HG03469 (cell line): ENCODE data around the gene SEPHS2.
"Not testable (repeated sequence)": the region's sequence is repeated elsewhere in the genome, so short reads cannot be mapped to it uniquely, and the experiment has no call there.

Source experiments
- ATAC-seq: cut with Tn5 transposase; IDR thresholded peaks from one replicate; pipeline ENCODE4 v1.9.1; 2021; ENCODE audit warnings: mild to moderate bottlenecking, moderate library complexity, moderate number of reproducible peaks; ENCODE audit not compliant: unreplicated experiment

The SEPHS2 gene

GRCh38 chr16:30399435-30400186 lies 46.1 kb downstream of the SEPHS2 start:
- no peak for ATAC-seq

DNA sequence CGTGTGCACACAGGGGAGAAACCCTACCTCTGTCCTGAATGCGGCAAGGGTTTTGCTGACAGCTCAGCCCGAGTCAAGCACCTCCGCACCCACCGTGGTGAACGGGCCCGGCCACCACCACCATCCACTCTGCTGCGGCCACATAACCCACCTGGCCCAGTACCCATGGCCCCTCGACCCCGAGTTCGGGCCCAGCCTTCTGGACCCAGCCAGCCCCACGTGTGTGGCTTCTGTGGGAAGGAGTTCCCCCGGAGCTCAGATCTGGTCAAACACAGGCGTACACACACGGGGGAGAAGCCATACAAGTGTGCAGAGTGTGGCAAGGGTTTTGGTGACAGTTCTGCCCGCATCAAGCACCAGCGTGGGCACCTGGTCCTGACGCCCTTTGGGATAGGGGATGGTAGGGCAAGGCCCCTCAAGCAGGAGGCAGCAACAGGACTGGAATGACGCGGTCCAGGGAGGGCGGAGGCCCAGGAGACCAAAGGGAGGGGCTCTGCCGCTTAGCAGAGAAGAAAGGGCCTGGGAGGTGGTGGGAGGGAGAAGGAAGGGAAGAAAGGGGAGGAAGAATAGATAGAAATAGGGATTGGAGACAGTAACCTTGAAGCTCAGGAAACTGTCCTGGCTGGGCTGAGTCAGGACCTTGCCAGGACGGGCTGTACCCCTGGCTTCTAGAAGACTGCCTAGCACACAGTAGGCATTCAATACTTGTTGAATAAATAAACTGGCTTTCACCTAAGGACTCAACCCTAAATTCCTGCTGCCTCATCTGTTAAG lies 46.8 kb downstream of the SEPHS2 start:
- no peak for ATAC-seq

DNA sequence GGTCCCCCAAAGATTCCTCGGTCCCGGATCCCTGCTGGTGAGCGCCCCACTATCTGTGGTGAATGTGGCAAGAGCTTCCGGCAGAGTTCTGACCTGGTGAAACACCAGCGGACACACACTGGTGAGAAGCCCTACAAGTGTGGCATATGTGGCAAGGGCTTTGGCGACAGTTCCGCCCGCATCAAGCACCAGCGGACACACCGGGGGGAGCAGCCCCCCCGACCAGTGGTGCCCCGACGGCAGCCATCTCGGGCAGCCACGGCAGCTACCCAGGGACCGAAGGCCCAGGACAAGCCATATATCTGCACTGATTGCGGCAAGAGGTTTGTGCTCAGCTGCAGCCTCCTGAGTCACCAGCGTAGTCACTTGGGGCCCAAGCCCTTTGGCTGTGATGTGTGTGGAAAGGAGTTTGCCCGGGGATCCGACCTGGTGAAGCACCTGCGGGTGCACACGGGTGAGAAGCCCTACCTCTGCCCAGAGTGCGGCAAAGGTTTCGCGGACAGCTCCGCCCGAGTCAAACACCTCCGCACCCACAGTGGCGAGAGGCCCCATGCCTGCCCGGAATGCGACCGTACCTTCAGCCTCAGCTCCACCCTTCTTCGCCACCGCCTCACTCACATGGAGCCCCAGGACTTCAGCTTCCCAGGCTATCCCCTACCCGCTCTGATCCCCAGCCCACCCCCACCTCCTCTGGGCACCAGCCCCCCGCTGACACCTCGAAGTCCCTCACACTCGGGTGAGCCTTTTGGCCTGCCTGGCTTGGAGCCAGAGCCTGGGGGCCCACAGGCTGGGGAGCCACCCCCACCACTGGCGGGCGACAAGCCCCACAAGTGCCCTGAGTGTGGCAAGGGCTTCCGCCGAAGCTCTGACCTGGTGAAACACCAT lies 47.7 kb downstream of the SEPHS2 start:
- no peak for ATAC-seq

- ATAC-seq = no peak
These were observed 48.6 kb downstream of the SEPHS2 start for GRCh38 chr16:30397056-30397455.

DNA sequence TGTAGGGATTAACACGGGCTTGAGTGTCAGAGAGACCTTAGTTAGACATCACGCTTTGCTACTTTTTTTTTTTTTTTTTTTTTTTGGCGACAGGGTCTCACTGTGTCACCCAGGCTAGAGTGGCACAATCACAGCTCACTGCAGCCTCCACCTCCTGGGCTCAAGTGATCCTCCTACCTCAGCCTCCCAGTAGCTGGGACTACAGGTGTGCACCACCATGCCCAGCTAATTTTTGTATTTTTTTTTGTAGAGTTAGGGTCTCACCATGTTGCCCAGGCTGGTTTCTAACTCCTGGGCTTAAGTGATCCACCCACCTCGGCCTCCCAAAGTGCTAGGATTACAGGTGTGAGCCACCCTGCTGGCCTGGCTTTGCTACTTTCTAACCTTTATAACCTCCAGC lies 49.0 kb downstream of the SEPHS2 start:
- ATAC-seq = not testable (repeated sequence)

DNA sequence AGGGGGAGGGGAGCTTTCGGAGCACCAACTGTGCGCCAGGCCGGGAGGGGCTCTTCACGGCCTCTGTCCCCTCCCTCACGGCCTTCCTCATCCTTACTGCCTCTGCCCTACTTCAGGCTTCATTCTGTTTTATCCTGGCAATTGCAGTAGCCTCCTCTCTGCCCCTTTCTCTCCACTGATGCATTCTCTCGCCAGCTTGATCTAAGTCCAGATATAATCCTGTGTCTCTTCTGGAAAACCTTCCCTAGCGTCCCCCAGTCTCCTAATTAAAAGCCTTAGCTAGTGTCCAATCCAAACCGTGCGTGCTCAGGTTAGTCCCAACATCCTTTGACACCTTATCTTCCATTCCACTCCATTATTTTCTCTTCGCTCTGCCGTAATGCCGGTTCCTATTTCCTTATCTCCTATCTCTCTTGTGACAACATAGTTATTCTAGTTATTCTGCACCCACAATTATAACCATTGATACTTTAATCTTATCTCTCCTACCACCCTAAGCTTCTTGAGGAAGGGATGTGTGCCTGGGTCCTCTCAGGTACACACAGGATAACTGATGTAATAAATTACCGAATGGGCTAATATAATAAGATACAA lies 49.6 kb downstream of the SEPHS2 start:
- no peak for ATAC-seq

GRCh38 chr16:30395155-30395991 lies 50.3 kb downstream of the SEPHS2 start, which contains the start of gene ZNF48:
ZNF48 (plus strand) TSS chr16:30395420; CDS start chr16:30395795, 375 bp downstream.
- ATAC-seq = peak; percentile 54

DNA sequence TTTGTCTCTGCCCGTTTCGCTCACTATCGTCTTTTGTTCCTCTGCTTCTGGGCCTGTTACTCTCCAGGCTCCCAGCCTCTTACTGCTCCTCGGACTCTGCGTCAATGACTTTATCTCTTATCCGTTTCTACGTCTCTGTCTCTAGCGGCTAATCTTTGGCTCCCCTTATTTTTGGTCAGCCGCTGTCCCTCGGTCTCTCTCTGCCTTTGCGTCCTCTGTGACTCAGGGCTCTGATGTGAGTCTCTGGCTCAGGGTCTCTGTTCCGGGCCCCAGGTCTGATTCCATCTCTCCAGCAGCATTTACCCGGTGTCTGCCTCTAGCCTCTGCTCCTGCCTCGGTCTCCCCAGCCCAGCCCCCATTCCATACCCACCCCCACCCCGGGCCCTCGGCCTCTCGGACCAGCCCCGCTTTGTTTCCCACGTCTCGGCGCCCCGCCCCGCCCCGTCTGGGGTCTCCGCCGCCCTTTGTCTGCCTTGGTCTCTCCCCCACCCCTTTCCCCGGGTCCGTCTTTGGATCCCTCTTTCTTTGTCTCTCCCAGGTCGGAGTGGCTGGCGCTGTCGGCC lies 51.0 kb downstream of the SEPHS2 start:
- ATAC-seq = no peak
